ENCODE measurements around the gene NGEF.

GRCh38 chr2:232893834-232894233 lies 119.2 kb downstream of the NGEF start:
- TF ChIP-seq CTCF (IDR thresholded peaks at IDR 0.05) (no peak), POLR2AphosphoS5 (IDR thresholded peaks at IDR 0.05) (no peak), POLR2A (IDR thresholded peaks at IDR 0.05) (no peak)
